Neural progenitor cell (in vitro differentiated cells): ENCODE measurements around the gene SIL1. TPM values are rescaled to one million over a fixed set of nuclear protein-coding genes. Genes with fewer than 3 reads are reported as not detected.

Source experiments
- DNase-seq: peaks from one replicate; pipeline ENCODE4 v3.0.0-alpha.2; 2016; ENCODE audit warnings: low spot score
- H2AFZ ChIP-seq: fragments of 200-600 bp; sonication (generic); replicated peaks from 2 replicates; pipeline ENCODE4 v1.6.1; 2016; ENCODE audit warnings: antibody characterized with exemption
- H3F3A ChIP-seq: fragments of 200-600 bp; sonication (generic); 2 replicates; pipeline ENCODE4 v1.6.1; 2016; ENCODE audit warnings: antibody characterized with exemption, low read depth
- H3K27ac ChIP-seq: fragments of 200-600 bp; sonication (generic); 2 replicates; pipeline ENCODE4 v1.5.1; 2016; ENCODE audit warnings: mild to moderate bottlenecking
- H3K27me3 ChIP-seq: fragments of 200-600 bp; sonication (generic); 2 replicates; pipeline ENCODE4 v1.6.1; 2016; ENCODE audit warnings: mild to moderate bottlenecking, moderate library complexity
- H3K36me3 ChIP-seq: fragments of 200-600 bp; sonication (generic); 2 replicates; pipeline ENCODE4 v1.5.1; 2016
- H3K4me1 ChIP-seq: fragments of 200-600 bp; sonication (generic); 2 replicates; pipeline ENCODE4 v1.6.1; 2016; ENCODE audit warnings: mixed run types
- H3K4me2 ChIP-seq: fragments of 200-600 bp; sonication (generic); 2 replicates; pipeline ENCODE4 v1.6.1; 2016
- H3K4me3 ChIP-seq: fragments of 200-600 bp; sonication (generic); 2 replicates; pipeline ENCODE4 v1.5.1; 2016
- H3K79me2 ChIP-seq: fragments of 200-600 bp; sonication (generic); 2 replicates; pipeline ENCODE4 v1.6.1; 2016; ENCODE audit warnings: low read depth
- H3K9ac ChIP-seq: fragments of 200-600 bp; sonication (generic); 2 replicates; pipeline ENCODE4 v1.6.1; 2016
- H3K9me3 ChIP-seq: fragments of 200-600 bp; sonication (generic); 2 replicates; pipeline ENCODE4 v1.5.1; 2016; ENCODE audit warnings: low read depth
- H4K20me1 ChIP-seq: fragments of 200-600 bp; sonication (generic); 2 replicates; pipeline ENCODE4 v1.6.1; 2016; ENCODE audit warnings: low read depth
- H3K27ac Mint-ChIP-seq: 3 replicates; pipeline ENCODE4 v1.8.0; 2021; ENCODE audit warnings: mixed read lengths
- H3K27me3 Mint-ChIP-seq: 2 replicates; pipeline ENCODE4 v1.8.0; 2022; ENCODE audit warnings: low read depth, mild to moderate bottlenecking, inconsistent platforms, moderate library complexity, mixed read lengths; ENCODE audit not compliant: insufficient read depth
- H3K36me3 Mint-ChIP-seq: 3 replicates; pipeline ENCODE4 v1.8.0; 2021; ENCODE audit warnings: mixed read lengths
- H3K4me1 Mint-ChIP-seq: 3 replicates; pipeline ENCODE4 v1.8.0; 2021; ENCODE audit warnings: mixed read lengths
- H3K4me3 Mint-ChIP-seq: 3 replicates; pipeline ENCODE4 v1.8.0; 2021; ENCODE audit warnings: mild to moderate bottlenecking, moderate library complexity, mixed read lengths
- H3K9me3 Mint-ChIP-seq: 3 replicates; pipeline ENCODE4 v1.8.0; 2020; ENCODE audit warnings: mixed read lengths
- EZH2 ChIP-seq: fragments of 200-600 bp; sonication (generic); IDR thresholded peaks from 2 replicates; pipeline ENCODE4 v1.6.1; 2017; ENCODE audit warnings: antibody characterized with exemption, mild to moderate bottlenecking, moderate library complexity
- EZH2phosphoT487 ChIP-seq: fragments of 200-600 bp; sonication (generic); IDR thresholded peaks from 2 replicates; pipeline ENCODE4 v1.6.1; 2017; ENCODE audit warnings: antibody characterized with exemption
- total RNA-seq: library from RNA; depleted of rRNA; stranded (reverse); fragments of >200 nt; gene quantifications from 2 replicates; pipeline ENCODE4 v1.2.3, GENCODE V29; 2015; ENCODE audit warnings: low replicate concordance
- TF ChIP-seq, protein P1 (sequence below): fragments of 200-600 bp; sonication (generic); IDR thresholded peaks from 2 replicates; pipeline ENCODE4 v1.5.1; 2017; ENCODE audit warnings: antibody characterized with exemption, mild to moderate bottlenecking

The SIL1 gene
- total RNA-seq, 1 donor from 2014 or later, result 5.5 TPM

DNA sequence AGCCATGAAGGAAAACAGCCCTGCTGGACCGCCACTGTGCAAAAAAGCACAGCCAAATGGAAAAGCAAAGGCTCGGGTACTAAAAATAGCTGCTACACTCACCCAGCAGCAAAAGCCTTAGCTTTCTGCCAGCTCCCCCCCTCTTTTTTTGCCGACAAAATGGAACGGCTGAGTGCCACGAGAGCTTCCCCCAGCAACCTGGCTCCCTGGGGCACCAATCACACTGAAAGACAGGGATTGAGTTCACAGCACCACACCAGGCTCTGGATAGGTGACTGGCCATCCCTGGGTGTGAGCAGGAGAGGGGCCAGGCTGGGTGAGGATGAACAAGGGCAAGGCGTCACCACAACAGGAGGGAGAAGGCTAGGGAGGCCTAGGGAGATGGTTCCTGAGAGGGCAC lies 66.7 kb downstream of the SIL1 start:
- H3F3A ChIP-seq, result no peaks in the 10 kb centered on the region
- no peaks in the 10 kb centered on the region for H3K27me3 ChIP-seq
- DNase-seq, result peak; percentile 49
- Mint-ChIP-seq H3K27ac (peak overlapping the region; percentile 20), H3K27me3 (peaks cover 2% of the 10 kb centered on the region), H3K4me3 (no peak overlapping the region), H3K36me3 (peaks cover 2% of the 10 kb centered on the region), H3K9me3 (no peaks in the 10 kb centered on the region), H3K4me1 (peaks cover 30% of the 10 kb centered on the region)
- H4K20me1 ChIP-seq, result no peaks in the 10 kb centered on the region
- no peak overlapping the region for H3K9ac ChIP-seq
- peak overlapping the region; percentile 48 for H3K4me2 ChIP-seq
- H2AFZ ChIP-seq, result peak overlapping the region; percentile 4
- H3K36me3 ChIP-seq, result no peaks in the 10 kb centered on the region
- no peak overlapping the region for H3K4me3 ChIP-seq
- no peaks in the 10 kb centered on the region for H3K79me2 ChIP-seq
- H3K9me3 ChIP-seq, result no peaks in the 10 kb centered on the region
- H3K27ac ChIP-seq, result no peak overlapping the region
- peaks cover 23% of the 10 kb centered on the region for H3K4me1 ChIP-seq
- no peak for TF ChIP-seq EZH2phosphoT487
- TF ChIP-seq EZH2, result no peak
- TF ChIP-seq, protein P1, sequence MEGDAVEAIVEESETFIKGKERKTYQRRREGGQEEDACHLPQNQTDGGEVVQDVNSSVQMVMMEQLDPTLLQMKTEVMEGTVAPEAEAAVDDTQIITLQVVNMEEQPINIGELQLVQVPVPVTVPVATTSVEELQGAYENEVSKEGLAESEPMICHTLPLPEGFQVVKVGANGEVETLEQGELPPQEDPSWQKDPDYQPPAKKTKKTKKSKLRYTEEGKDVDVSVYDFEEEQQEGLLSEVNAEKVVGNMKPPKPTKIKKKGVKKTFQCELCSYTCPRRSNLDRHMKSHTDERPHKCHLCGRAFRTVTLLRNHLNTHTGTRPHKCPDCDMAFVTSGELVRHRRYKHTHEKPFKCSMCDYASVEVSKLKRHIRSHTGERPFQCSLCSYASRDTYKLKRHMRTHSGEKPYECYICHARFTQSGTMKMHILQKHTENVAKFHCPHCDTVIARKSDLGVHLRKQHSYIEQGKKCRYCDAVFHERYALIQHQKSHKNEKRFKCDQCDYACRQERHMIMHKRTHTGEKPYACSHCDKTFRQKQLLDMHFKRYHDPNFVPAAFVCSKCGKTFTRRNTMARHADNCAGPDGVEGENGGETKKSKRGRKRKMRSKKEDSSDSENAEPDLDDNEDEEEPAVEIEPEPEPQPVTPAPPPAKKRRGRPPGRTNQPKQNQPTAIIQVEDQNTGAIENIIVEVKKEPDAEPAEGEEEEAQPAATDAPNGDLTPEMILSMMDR, result no peak

DNA sequence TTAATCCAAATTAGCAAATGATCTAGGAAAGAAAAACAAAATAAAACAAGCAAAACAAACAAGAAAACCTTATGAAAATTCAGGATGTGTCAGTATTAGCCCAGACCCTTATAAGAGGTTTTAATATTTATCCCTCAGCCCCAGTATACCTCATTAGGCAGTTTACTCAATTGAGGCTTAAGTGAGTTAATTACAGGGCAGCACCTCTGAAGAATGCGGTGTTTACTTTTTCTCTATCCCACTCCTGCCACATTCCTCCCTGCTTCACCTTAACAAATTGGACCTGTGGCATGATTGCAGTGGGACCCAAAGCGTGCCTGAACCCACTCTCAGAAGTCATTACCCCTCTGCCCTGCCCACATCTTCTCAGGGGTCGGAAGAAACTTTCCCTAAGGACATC lies 67.1 kb downstream of the SIL1 start:
- peak overlapping the region; percentile 48 for H3K4me2 ChIP-seq
- peak overlapping the region; percentile 20 for H3K27ac Mint-ChIP-seq

DNA sequence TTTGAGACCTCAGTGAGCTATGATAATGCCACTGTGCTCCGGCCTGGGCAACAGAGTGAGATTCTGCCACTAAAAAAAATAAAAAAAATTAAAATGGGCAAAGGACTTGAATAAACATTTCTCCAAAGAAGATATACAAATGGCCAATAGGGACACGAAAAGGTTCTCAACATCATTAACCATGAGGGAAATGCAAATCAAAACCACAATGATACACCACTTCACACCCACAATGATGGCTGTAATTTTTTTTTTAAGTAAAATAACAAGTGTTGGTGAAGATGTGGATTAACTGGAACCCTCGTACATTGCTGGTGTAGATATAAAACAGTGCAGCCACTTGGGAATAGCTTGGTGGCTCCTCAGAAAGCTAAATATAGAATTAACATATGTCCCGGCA lies 68.0 kb downstream of the SIL1 start:
- Histone ChIP-seq H3K9ac (no peak overlapping the region), H3K4me3 (no peak overlapping the region), H3K4me1 (peaks cover 23% of the 10 kb centered on the region), H3K9me3 (no peaks in the 10 kb centered on the region), H2AFZ (no peak overlapping the region), H3K4me2 (no peak overlapping the region), H3F3A (no peaks in the 10 kb centered on the region), H3K27ac (no peak overlapping the region), H3K36me3 (no peaks in the 10 kb centered on the region), H3K27me3 (no peaks in the 10 kb centered on the region), H4K20me1 (no peaks in the 10 kb centered on the region), H3K79me2 (no peaks in the 10 kb centered on the region)
- H3K27me3 Mint-ChIP-seq, result no peaks in the 10 kb centered on the region
- H3K36me3 Mint-ChIP-seq, result peaks cover 2% of the 10 kb centered on the region
- H3K4me1 Mint-ChIP-seq, result peaks cover 33% of the 10 kb centered on the region
- no peak for DNase-seq
- H3K27ac Mint-ChIP-seq, result no peak overlapping the region
- TF ChIP-seq EZH2phosphoT487 (no peak), EZH2 (no peak)
- TF ChIP-seq, protein P1, result no peak
- H3K4me3 Mint-ChIP-seq, result no peak overlapping the region
- H3K9me3 Mint-ChIP-seq, result no peaks in the 10 kb centered on the region

More for the DNA sequence above, 67.1 kb downstream of the SIL1 start:
- H3K79me2 ChIP-seq, result no peaks in the 10 kb centered on the region
- H3K9me3 ChIP-seq, result no peaks in the 10 kb centered on the region
- H3K9me3 Mint-ChIP-seq, result no peaks in the 10 kb centered on the region
- H3F3A ChIP-seq, result no peaks in the 10 kb centered on the region
- no peaks in the 10 kb centered on the region for H3K36me3 ChIP-seq
- H3K27me3 Mint-ChIP-seq, result peaks cover 1% of the 10 kb centered on the region
- no peaks in the 10 kb centered on the region for H4K20me1 ChIP-seq
- peaks cover 23% of the 10 kb centered on the region for H3K4me1 ChIP-seq
- H3K9ac ChIP-seq, result no peak overlapping the region
- H3K4me1 Mint-ChIP-seq, result peaks cover 33% of the 10 kb centered on the region
- peak overlapping the region; percentile 4 for H2AFZ ChIP-seq
- no peak overlapping the region for H3K4me3 Mint-ChIP-seq
- H3K36me3 Mint-ChIP-seq, result peaks cover 2% of the 10 kb centered on the region
- H3K27me3 ChIP-seq, result no peaks in the 10 kb centered on the region
- DNase-seq, result peak; percentile 19
- no peak overlapping the region for H3K4me3 ChIP-seq
- no peak for TF ChIP-seq EZH2
- TF ChIP-seq, protein P1, result no peak
- TF ChIP-seq EZH2phosphoT487, result no peak
- no peak overlapping the region for H3K27ac ChIP-seq
